Large intestine (tissue), 3 donors: ENCODE results near the gene GPX1. TPM values are rescaled to one million over a fixed set of nuclear protein-coding genes. Genes with fewer than 3 reads are reported as not detected.
"Not testable (repeated sequence)": the region's sequence is repeated elsewhere in the genome, so short reads cannot be mapped to it uniquely, and the experiment has no call there.

Experiments used
- DNase-seq, 2 donors: peaks; one replicate each; pipeline versions ENCODE4 v3.0.0 to v3.0.0-alpha.2; 2013
- H3K27ac ChIP-seq: one replicate; pipeline ENCODE4 v1.5.1; 2013; ENCODE audit warnings: low read length
- H3K27me3 ChIP-seq: 2 replicates; pipeline ENCODE4 v1.6.1; 2013; ENCODE audit warnings: low read length; ENCODE audit not compliant: control insufficient read depth, insufficient read depth
- H3K36me3 ChIP-seq: 2 replicates; pipeline ENCODE4 v1.6.1; 2013; ENCODE audit warnings: low read length; ENCODE audit not compliant: control insufficient read depth, insufficient read depth
- H3K4me1 ChIP-seq: one replicate; pipeline ENCODE4 v1.6.1; 2013; ENCODE audit warnings: low read length; ENCODE audit not compliant: control insufficient read depth, insufficient read depth
- H3K4me3 ChIP-seq: one replicate; pipeline ENCODE4 v1.5.1; 2013; ENCODE audit warnings: low read length
- H3K9me3 ChIP-seq: one replicate; pipeline ENCODE4 v1.6.1; 2013; ENCODE audit warnings: mild to moderate bottlenecking, low read depth, low read length, moderate library complexity; ENCODE audit not compliant: control insufficient read depth
- WGBS: methylation state at CpG from one replicate; pipeline ENCODE4 v1.1.5; 2013; ENCODE audit warnings: low lambda C conversion rate; ENCODE audit not compliant: insufficient coverage; 5-methylcytosine and 5-hydroxymethylcytosine counted together
- polyA plus RNA-seq: library from polyadenylated mRNA; unstranded; fragments of 120-200 nt; gene quantifications from one replicate; pipeline ENCODE4 v1.2.1, GENCODE V29; 2013

Gene GPX1
- polyA plus RNA-seq, 1 donor: 218 TPM

DNA sequence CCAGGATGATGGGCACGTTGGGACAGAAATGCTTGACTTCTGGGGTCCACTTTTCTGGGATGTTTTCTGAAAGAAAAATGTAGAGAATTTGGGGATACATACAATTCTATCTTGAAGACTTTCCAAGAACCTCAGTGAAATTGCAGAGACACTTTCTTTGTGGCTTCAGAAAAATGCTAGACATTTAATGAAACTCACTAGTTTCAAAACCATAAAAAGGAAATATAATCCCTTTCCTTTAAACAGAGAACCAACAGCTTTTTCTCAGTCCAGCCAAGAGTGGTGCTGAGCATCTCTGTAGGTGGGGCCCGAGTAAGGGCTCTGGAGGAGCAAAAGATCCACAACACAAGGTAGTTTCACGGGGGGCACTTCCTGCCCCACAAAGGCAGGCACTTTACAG is 4.4 kb upstream of the GPX1 start:
- no peak for DNase-seq
- H3K9me3 ChIP-seq: no peaks in the 10 kb centered on the region
- H3K4me1 ChIP-seq: peaks cover 10% of the 10 kb centered on the region
- WGBS: no CpG with 5 or more reads among the region's 3 CpGs
- H3K27me3 ChIP-seq: no peaks in the 10 kb centered on the region
- H3K4me3 ChIP-seq: no peak overlapping the region
- peaks cover 56% of the 10 kb centered on the region for H3K36me3 ChIP-seq
- H3K27ac ChIP-seq: no peak overlapping the region

- Histone ChIP-seq H3K27ac (no peak overlapping the region), H3K27me3 (no peaks in the 10 kb centered on the region), H3K4me1 (peaks cover 10% of the 10 kb centered on the region), H3K4me3 (no peak overlapping the region), H3K9me3 (no peaks in the 10 kb centered on the region), H3K36me3 (peaks cover 53% of the 10 kb centered on the region)
- WGBS: no CpG with 5 or more reads among the region's 2 CpGs
- DNase-seq: no peak
These were observed 1.5 kb upstream of the GPX1 start for GRCh38 chr3:49359623-49360022.

DNA sequence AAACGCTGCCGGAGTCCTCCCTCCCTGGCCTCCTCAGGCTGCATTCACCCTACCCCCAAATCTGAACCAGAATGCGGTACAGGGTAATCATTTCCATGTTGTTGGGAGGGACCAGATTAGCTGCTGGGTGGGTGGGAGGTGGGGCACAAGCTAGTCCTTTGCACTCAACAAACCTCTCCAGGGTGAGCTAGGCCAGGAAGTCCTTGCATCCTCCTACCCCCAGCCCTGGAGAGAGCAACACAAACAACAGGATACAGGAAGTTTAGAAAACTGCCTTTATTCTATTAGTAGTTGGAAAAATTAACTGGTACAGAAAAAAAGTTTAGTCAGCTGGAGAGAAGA is 702 bp upstream of the GPX1 start:
- no CpG with 5 or more reads among the region's 3 CpGs for WGBS
- no peak for DNase-seq
- peaks cover 49% of the 10 kb centered on the region for H3K36me3 ChIP-seq
- peak overlapping the region; percentile 93 for H3K27ac ChIP-seq
- H3K9me3 ChIP-seq: no peaks in the 10 kb centered on the region
- H3K4me1 ChIP-seq: peaks cover 10% of the 10 kb centered on the region
- peak overlapping the region; percentile 70 for H3K4me3 ChIP-seq
- no peaks in the 10 kb centered on the region for H3K27me3 ChIP-seq

- WGBS: no CpG with 5 or more reads among the region's 63 CpGs
- H3K27ac ChIP-seq: peak overlapping the region; percentile 93
- H3K4me3 ChIP-seq: peak overlapping the region; percentile 70
- H3K36me3 ChIP-seq: peaks cover 40% of the 10 kb centered on the region
- DNase-seq: peak; percentile 47 to 72
- H3K27me3 ChIP-seq, H3K4me1 ChIP-seq, H3K9me3 ChIP-seq: not testable (repeated sequence)
These were observed 523 bp downstream of the GPX1 start for GRCh38 chr3:49357443-49358216.

DNA sequence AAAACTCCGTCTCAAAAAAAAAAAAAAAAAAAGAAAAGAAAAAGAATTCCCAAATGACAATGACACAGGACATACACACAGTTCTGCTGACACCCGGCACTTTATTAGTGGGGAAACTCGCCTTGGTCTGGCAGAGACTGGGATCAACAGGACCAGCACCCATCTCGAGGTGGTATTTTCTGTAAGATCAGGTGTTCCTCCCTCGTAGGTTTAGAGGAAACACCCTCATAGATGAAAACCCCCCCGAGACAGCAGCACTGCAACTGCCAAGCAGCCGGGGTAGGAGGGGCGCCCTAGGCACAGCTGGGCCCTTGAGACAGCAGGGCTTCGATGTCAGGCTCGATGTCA is 1.1 kb downstream of the GPX1 start:
- not testable (repeated sequence) for DNase-seq, H3K9me3 ChIP-seq, H3K4me1 ChIP-seq, H3K27me3 ChIP-seq
- H3K36me3 ChIP-seq: peaks cover 36% of the 10 kb centered on the region
- H3K27ac ChIP-seq: peak overlapping the region; percentile 93
- no CpG with 5 or more reads among the region's 10 CpGs for WGBS
- H3K4me3 ChIP-seq: peak overlapping the region; percentile 70

DNA sequence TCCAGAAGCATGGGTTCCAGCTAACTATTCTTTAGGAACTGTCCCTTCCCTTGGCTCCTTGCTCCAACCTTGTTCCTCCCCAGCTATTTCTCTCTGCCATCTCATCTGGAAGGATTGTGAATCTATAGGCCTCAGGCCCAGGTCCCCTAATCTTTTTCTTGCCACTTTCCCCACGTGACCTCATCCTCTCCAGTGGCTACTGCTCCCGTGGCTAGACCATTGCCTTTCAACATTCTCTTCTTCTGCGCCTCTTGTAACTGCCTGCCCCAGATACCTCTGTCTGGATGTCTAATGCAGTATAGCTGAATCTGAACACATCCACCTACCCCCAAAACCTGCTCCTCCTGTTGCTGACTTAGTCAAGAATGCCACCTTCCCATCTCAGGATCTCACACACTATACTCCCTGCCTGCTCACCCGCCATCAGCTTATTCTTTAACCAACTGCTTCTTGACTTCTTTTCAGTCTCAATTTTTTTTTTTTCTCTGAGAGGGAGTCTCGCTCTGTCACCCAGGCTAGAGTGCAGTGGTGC is 5.2 kb downstream of the GPX1 start:
- Histone ChIP-seq H3K27ac (no peak overlapping the region), H3K9me3 (no peaks in the 10 kb centered on the region), H3K4me1 (peaks cover 37% of the 10 kb centered on the region), H3K36me3 (peaks cover 13% of the 10 kb centered on the region), H3K4me3 (no peak overlapping the region), H3K27me3 (no peaks in the 10 kb centered on the region)
- DNase-seq: no peak
- WGBS: 78% methylated on average over 3 of the region's 5 CpGs

DNA sequence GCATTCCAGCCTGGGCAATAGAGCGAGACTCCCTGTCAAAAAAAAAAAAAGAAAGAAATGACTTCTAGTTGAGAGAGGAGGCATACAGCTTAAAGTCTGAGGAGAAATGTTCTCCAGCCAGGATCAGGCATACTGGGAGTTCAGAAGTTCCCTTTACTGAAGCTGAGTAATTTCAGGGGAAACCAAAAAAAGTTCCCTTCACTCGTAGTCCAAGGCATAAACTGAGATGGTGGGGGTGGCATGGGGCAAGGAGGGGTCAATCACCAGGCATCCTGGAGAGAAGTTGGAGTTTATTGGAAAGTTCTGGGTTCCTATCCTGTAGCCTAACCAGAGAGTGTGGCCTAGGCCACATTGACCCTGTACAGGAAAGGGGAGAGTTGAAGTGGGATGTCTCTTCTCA is 5.9 kb downstream of the GPX1 start:
- Histone ChIP-seq H3K4me3 (no peak overlapping the region), H3K36me3 (peaks cover 13% of the 10 kb centered on the region), H3K4me1 (peaks cover 37% of the 10 kb centered on the region), H3K9me3 (no peaks in the 10 kb centered on the region), H3K27ac (peak overlapping the region; percentile 95), H3K27me3 (no peaks in the 10 kb centered on the region)
- no peak for DNase-seq
- WGBS: no CpG with 5 or more reads among the region's 2 CpGs

DNA sequence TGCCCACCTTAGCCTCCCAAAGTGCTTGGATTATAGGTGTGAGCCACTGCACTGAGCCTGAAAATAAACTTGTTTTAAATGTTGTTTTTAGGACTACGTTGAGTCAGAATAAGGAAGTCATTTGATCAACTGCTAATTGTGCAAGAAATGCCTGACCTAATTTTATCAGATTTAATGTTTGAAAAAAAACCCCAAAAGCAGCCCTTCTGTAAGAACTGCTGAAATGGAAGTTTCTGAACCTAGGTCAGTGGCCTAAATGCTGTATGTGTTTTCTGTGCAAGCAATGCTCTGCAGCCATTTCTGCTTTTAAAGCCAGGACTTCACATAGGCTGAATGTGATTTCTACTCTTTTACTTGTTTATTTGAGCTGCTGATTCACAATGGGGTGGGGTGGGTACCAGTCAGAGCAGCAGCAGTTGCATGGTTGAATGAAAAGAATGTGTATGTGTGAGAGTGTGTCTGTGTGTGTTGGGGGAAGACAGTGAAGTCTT is 6.6 kb downstream of the GPX1 start:
- DNase-seq: peak in 1 of 2 donors; percentile 32
- 33% methylated on average over 1 of the region's 1 CpG for WGBS
- H3K27ac ChIP-seq: peak overlapping the region; percentile 95
- H3K4me3 ChIP-seq: no peak overlapping the region
- H3K4me1 ChIP-seq: peaks cover 37% of the 10 kb centered on the region
- no peaks in the 10 kb centered on the region for H3K27me3 ChIP-seq
- H3K36me3 ChIP-seq: peaks cover 12% of the 10 kb centered on the region
- H3K9me3 ChIP-seq: no peaks in the 10 kb centered on the region

- peaks cover 37% of the 10 kb centered on the region for H3K4me1 ChIP-seq
- no peak overlapping the region for H3K4me3 ChIP-seq
- H3K36me3 ChIP-seq: no peaks in the 10 kb centered on the region
- WGBS: no CpG with 5 or more reads among the region's 3 CpGs
- no peaks in the 10 kb centered on the region for H3K27me3 ChIP-seq
- DNase-seq: peak; percentile 67 to 89
- no peaks in the 10 kb centered on the region for H3K9me3 ChIP-seq
- H3K27ac ChIP-seq: peak overlapping the region; percentile 95
These were observed 8.6 kb downstream of the GPX1 start for GRCh38 chr3:49349348-49350114.

DNA sequence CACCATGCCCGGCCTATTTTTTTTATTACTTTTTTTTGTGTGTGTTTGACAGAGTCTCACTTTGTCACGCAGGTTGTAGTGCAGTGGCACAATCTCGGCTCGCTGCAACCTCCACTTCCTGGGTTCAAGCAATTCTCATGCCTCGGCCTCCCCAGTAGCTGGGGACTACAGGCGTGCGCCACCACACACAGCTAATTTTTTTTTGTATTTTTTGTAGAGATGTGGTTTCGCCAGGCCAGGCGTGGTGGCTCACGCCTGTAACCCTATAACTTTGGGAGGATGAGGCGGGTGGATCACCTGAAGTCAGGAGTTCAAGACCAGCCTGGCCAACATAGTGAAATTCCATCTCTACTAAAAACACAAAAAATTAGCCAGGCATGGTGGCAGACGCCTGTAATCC is 9.8 kb downstream of the GPX1 start:
- H3K4me3 ChIP-seq, H3K27me3 ChIP-seq, DNase-seq, H3K9me3 ChIP-seq, H3K36me3 ChIP-seq: not testable (repeated sequence)
- Histone ChIP-seq H3K27ac (peak overlapping the region; percentile 95), H3K4me1 (peaks cover 37% of the 10 kb centered on the region)
- no CpG with 5 or more reads among the region's 12 CpGs for WGBS
